SK-N-SH (cell line): ENCODE results near the gene EPB41L4A.
"Not testable (repeated sequence)": the region's sequence is repeated elsewhere in the genome, so short reads cannot be mapped to it uniquely, and the experiment has no call there.

Source experiments
- EP300 ChIP-seq, 2 experiments: IDR thresholded peaks; 2 replicates each; pipeline versions ENCODE4 v1.4.0 to v1.6.1; 2012; ENCODE audit warnings: borderline replicate concordance in 1 of 2, low read depth in 1 of 2, low read length in 1 of 2
- EZH2phosphoT487 ChIP-seq: fragments of 200-600 bp; sonication (generic); IDR thresholded peaks from 2 replicates; pipeline ENCODE4 v1.6.1; 2017; ENCODE audit warnings: low read depth, mixed run types, mild to moderate bottlenecking, antibody characterized with exemption, moderate library complexity, borderline replicate concordance
- SIN3A ChIP-seq: IDR thresholded peaks from 2 replicates; pipeline ENCODE4 v1.6.1; 2012; ENCODE audit warnings: low read depth, mild to moderate bottlenecking, low read length, moderate library complexity, borderline replicate concordance
- YY1 ChIP-seq: IDR thresholded peaks from 2 replicates; pipeline ENCODE4 v1.4.0; 2012; ENCODE audit warnings: low read depth, mild to moderate bottlenecking
- TF ChIP-seq, protein P1 (sequence below): fragments of 200-600 bp; sonication (generic); IDR thresholded peaks from 2 replicates; pipeline ENCODE4 v1.6.1; 2017; ENCODE audit warnings: antibody characterized with exemption, mild to moderate bottlenecking, moderate library complexity
- TF ChIP-seq, protein P2 (sequence below): IDR thresholded peaks from 2 replicates; pipeline ENCODE4 v1.4.0; 2012; ENCODE audit warnings: low read depth
- TF ChIP-seq, protein P3 (sequence below): IDR thresholded peaks from 2 replicates; pipeline ENCODE4 v1.6.1; 2012; ENCODE audit warnings: mild to moderate bottlenecking, low read depth, low read length, moderate library complexity

DNA sequence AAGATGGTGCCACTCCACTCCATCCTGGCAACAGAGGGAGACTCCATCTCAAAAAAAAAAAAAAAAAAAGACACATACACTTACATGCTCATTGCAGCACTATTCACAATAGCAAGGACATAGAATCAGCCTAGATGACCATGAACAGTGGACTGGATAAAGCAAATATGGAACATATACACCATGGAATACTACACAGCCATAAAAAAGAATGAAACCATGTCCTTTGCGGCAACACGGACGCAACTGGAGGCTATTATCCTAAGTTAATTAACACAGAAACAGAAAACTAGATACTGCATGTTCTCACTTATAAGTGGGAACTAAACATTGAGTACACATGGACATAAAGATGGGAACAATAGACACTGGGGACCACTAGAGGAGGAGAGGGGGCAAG lies 210.9 kb downstream of the EPB41L4A start:
- TF ChIP-seq, protein P1, sequence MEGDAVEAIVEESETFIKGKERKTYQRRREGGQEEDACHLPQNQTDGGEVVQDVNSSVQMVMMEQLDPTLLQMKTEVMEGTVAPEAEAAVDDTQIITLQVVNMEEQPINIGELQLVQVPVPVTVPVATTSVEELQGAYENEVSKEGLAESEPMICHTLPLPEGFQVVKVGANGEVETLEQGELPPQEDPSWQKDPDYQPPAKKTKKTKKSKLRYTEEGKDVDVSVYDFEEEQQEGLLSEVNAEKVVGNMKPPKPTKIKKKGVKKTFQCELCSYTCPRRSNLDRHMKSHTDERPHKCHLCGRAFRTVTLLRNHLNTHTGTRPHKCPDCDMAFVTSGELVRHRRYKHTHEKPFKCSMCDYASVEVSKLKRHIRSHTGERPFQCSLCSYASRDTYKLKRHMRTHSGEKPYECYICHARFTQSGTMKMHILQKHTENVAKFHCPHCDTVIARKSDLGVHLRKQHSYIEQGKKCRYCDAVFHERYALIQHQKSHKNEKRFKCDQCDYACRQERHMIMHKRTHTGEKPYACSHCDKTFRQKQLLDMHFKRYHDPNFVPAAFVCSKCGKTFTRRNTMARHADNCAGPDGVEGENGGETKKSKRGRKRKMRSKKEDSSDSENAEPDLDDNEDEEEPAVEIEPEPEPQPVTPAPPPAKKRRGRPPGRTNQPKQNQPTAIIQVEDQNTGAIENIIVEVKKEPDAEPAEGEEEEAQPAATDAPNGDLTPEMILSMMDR: not testable (repeated sequence)
- not testable (repeated sequence) for TF ChIP-seq EP300 (IDR thresholded peaks at IDR 0.05; ENCODE audit: borderline replicate concordance in 1 of 2, low read depth in 1 of 2, low read length in 1 of 2); SIN3A; YY1; EZH2phosphoT487
- TF ChIP-seq, protein P2, sequence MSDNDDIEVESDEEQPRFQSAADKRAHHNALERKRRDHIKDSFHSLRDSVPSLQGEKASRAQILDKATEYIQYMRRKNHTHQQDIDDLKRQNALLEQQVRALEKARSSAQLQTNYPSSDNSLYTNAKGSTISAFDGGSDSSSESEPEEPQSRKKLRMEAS: not testable (repeated sequence)
- TF ChIP-seq, protein P3, sequence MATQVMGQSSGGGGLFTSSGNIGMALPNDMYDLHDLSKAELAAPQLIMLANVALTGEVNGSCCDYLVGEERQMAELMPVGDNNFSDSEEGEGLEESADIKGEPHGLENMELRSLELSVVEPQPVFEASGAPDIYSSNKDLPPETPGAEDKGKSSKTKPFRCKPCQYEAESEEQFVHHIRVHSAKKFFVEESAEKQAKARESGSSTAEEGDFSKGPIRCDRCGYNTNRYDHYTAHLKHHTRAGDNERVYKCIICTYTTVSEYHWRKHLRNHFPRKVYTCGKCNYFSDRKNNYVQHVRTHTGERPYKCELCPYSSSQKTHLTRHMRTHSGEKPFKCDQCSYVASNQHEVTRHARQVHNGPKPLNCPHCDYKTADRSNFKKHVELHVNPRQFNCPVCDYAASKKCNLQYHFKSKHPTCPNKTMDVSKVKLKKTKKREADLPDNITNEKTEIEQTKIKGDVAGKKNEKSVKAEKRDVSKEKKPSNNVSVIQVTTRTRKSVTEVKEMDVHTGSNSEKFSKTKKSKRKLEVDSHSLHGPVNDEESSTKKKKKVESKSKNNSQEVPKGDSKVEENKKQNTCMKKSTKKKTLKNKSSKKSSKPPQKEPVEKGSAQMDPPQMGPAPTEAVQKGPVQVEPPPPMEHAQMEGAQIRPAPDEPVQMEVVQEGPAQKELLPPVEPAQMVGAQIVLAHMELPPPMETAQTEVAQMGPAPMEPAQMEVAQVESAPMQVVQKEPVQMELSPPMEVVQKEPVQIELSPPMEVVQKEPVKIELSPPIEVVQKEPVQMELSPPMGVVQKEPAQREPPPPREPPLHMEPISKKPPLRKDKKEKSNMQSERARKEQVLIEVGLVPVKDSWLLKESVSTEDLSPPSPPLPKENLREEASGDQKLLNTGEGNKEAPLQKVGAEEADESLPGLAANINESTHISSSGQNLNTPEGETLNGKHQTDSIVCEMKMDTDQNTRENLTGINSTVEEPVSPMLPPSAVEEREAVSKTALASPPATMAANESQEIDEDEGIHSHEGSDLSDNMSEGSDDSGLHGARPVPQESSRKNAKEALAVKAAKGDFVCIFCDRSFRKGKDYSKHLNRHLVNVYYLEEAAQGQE: not testable (repeated sequence)
